NCI-H345 (cell line): Measurements from ENCODE around the gene PI4KB.
"Not testable (repeated sequence)": the region's sequence is repeated elsewhere in the genome, so short reads cannot be mapped to it uniquely, and the experiment has no call there.

Experiments
- DNase-seq: peaks from one replicate; lab custom pipeline; 2025; lab: John Stamatoyannopoulos, UW

PI4KB gene

DNA sequence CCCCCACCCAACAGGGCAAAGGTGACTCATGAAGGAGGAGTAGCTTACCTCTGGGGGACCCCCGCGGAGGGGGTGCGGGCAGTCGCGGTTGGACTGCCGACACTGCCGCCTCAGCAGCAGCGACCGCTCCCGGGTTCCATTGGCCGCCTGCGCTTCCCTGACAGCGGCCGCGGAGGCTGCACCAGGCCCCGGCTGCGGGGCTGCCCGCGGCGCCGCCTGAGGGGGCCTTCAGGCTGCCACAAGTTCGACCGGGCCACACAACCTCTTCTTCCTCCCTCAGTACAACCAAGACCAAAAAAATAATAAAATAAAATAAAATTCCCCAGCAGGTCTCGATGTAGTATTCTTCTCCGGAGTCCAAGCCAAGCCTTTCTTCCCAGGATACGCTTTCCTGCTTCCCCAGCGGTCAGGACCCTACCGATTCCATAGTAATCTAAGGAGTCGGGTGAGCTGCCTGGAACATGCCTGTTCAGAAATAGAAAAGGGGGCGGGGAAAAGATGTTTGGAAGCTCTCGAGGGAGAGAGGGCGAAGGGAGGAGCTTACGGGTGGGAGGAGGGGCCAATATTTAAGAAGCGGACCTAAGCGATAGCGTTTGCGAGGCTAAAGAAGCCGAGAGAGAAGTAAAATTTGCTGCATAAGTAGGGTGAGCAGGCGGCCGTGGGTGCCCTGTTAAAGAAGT, at the start of gene PI4KB:
TSS of gene PI4KB (minus strand) at position 194 of the 680 bp plus-strand sequence. CDS start 10,935 bp downstream, outside the sequence.
- peak; percentile 100 for DNase-seq

DNA sequence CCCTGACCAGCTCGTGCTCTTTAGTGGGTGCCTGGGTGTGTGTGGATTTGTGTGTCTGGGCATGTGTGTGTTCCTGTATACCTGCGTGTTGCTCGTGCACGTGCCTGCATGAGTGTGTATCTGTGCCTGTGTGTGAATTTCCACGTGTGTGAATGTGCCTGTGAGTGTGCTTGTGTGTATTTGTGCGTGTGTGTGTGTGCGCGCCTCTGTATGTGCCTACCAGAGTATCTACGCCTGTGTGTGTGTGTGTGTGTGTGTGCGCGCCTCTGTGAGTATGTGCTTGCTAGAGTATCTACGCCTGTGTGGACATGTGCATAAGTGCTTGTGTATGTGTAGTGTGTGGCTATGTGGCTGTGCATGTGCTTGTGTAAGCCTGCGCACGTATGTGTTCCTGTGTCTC, 46.0 kb upstream of the PI4KB start:
- DNase-seq, result peak; percentile 27

DNA sequence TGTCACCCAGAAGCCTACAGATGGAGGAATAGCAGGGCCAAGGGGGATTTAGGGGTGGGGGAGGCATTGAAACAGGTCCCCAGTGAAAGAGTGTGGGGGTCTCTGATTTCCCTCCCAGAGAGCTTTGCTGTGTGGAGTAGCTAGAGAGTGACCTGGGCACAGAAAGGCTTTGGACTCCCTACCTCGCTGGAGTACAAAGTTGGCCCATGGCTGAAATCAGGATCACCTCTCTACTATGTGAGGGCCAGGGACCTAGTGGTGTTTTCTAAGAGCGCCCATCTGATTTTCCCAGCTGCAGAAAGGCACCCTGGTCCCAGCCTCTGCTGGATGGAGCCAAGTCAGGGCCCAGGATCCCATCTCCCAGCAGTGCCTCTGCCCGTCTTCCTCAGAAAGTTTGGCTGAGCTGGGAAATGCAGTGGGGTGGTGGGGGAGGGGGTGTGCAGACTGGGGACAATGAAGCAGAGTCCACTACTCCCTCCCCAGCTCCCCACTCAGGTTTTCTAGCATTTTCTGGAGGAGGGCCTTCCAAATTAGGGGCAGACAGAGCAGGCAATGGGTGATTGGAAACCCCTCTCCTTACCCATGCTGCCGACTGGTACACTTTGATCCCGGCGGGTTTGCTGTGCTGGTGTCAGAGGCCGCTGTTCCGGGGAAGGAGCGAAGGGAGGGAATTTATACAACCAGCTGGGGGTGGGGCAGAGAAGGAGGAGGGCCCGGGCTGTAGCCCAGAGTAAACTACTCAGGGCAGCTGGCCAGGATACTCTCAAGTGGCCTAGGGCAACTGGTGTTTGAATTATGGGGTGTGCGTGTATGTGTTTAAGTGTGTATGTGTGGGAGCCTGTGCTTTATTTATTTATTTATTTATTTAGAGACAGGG, 45.1 kb upstream of the PI4KB start, which contains the start of gene SELENBP1:
TSS of gene SELENBP1 (minus strand) at position 648 of the 877 bp plus-strand sequence. CDS start at position 584, 64 bp downstream.
- DNase-seq, result peak; percentile 98

DNA sequence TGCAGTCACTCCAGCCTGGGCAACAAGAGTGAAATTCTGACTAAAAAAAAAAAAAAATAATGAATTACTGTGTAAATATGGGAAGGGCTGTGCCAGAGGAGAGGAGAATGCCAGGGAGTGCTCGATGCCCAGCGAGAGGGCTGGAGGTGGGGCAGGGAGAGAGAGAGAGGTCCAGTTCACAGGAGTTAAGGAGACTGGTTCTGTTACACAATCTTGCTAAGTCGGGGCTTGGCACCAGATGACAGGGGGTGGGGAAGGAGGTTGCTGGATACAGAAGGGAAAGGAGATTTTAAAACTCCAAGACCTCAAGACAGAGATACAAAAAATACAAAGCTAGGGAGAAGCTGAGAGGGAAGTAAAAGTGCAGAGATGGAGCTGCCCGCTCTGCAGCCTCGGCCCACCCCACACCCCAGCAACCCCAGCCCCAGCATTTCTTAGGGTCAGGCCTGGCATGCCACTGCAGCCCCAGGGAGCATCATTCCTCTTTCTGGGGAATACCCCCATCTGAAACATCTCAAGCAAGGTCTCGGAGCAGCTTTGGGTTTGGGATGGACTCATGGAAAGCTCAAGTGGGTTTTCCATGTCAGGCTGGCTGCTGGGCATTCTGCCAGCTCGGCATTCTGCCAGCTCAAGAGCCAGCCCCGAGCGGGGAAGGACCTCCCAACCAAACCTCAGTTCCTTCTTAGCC, 44.3 kb upstream of the PI4KB start:
- peak; percentile 99 for DNase-seq

DNA sequence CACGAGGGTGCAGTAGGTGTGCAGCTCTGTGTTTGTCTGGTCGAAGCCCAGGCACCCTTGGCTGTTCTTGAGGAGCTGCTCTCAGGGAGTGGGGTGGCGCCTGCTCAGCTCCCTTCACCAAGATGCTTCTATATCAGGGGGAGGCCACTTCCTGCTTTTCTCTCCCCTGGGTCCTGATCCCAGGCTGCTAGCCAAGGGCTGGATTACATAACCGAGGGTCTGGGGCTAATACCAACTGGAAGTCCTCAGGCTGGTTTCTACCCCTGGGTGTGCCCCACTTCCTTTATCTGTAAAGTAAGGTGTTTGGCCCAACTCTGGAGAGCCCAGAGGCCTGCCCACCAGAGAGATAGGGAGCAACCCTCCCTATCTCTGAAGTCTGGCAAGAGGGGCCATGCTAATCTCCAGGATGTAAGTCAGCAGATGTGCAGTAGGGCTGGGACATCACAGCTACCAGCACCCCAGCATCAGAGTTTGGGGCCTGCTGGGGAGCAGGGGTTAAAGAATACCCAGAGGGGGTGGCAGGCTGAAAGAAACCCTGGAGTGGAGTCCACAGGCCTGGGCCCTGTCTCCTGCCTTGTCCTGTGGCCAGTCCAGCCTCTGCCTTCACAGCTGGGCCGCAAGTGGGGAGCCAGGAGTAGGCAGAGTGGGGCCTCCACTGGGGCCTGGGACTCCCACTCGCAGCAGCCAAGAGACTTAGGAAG, 43.1 kb upstream of the PI4KB start:
- no peak for DNase-seq

DNA sequence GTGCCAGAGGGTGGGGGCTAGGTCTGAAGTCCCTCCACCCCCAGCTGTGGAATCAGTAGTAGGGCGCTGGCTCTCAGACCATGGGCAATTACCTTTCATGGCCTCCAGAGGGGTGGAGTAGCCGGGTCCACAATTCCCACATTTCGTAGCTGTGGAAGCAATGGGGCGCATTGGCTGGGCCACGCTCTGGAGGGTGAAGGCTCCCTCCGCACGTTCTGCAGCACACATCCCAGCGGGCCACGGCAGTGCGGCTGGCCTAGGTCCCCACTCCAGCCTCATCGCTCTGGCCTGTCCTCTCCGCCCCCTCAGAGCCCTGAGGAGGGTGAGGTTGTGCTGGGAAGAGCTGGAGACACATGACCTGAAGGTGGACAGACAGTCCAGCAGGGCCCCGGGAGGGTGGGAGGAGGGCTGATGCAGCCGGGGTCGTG, 42.4 kb upstream of the PI4KB start:
- no peak for DNase-seq

DNA sequence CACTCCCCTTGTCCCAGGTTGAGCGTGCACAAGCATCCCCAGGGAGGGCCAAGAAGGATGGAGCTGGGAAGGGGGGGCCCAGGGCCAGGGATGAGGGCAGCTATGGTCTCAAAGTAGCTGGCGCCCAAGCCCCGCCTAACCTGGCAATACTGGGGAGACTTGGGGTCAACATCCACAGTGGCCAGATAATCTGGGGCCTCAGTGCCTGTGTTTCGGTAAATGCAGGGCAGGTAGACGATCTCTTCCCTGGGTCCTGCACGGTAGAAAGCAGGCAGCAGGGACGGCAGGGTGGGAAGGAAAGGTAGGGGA, 42.0 kb upstream of the PI4KB start:
- no peak for DNase-seq

DNA sequence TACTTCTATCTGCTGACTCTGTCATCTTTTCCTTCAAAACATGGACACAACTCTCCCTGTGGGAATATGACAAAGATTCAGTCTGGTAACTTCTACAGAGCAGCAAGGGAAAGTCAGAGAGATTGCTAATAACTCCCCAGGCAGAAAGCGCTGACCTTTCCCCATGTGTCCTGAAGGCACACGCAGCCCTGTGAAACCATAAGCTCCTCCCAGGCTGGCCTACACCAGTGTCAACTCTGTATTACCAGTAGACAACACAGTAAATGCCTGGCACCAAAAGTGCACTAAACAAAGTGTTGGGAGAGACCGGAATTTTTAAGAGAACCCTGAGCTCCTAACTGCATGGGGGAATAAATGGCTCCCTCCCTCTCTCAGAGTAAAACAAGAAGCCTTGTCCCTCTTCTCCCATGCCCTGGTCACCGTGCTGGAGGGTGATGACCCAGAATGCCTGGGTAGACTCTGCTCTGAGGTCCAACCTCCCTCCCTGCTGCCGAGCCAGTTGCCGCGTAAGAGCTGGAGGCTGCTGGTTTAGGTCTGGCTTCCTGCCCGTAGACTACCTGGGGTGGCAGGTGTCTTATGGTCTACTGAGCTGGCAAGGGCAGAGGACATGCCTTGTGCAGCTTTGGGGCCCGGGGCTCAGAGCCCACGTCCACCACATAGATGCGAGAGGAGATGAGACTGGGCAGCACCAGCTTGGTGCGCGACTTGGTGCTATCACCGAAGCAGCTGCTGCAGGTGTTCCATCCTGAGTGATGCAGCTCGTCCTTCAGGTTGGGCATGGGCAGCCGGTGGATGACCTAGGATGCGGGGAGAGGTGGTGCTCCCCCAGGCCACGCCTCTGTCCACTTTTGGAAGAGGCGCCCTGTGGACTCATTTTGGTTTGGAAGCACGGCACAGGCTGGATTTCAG, 41.4 kb upstream of the PI4KB start:
- peak; percentile 86 for DNase-seq

DNA sequence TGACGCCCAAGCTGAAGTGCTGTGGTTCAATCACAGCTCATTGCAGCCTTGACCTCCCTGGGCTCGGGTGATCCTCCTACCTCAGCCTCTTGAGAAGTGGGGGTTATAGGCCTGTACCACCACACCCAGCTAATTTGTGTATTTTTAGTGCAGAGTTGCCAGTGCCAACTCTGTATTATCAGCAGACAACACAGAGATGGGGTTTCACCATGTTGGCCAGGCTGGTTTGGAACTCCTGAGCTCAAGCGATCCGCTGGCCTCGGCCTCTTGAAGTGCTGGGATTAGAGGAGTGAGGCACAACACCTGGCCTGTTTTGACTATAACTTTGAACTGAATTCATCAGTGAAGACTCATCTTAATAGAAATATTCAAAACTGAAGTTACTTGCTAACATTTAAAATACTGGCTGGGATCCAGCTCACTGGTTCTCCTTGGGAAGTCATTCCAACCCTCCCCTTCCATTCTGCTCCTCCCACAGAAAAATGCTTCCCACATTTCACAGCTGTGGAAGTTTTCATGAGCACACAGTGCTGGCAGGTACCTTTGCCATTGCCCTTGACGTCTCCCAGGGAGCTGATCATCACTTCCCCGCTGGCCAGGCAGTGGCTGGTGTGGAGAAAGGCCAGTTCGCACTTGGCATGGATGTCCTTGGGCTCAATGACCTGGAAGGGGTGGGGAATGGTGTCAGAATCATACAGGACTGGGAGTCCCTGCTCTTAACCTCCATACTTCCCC, 40.6 kb upstream of the PI4KB start:
- DNase-seq, result no peak

DNA sequence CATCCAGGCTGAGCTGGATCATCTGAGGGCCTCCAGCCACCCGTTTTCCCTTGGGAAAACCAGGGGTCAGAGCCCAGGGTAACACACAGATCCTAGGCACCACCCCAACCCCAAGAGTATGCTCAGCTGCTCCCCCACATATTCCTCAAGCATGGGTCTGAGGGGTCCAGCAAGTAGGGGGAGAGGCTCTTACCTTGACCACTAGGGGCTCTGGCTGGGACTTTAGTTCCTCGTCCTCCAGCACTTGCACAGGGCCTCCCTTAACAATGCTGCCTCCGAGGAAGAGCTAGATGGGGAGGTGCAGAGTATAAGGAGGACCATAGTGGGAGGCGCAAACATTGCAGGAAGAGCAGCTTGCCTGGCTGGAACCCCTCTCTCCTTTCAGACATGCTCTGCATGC, 37.8 kb upstream of the PI4KB start:
- DNase-seq, result no peak

DNA sequence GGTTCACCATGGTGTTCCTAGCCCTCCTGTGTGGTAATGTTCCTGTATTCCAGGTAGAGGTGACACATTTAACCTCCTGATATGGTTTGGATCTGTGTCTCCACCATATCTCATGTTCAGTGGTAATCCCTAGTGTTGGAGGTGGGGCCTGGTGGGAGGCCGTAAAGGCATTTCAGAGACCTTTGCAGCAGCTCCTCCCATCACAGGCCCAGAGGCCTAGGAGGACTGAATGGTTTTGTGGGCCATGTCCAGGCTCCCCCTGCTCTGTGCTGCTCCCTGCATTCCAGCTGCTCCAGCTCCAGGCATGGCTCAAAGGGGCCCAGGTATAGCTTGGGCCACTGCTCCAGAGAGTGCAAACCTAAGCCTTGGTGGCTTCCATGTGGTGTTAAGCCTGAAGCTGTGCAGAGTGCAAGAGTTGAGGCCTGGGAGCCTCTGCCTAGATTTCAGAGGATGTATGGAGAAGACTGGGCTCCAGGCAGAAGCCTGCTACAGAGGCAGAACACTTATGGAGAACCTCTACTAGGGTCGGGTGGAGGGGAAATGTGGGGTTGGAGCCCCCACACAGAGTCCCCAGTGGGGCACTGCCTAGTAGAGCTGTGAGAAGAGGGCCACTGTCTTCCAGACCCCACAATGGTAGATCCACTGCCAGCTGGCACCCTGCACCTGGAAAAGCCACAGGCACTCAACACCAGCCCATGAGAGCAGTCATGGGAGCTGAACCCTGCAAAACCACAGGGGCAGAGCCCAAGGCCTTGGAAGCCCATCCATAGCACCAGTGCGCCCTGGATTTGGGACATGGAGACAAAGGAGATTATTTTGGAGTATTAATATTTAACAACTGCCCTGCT, 35.3 kb upstream of the PI4KB start:
- no peak for DNase-seq

DNA sequence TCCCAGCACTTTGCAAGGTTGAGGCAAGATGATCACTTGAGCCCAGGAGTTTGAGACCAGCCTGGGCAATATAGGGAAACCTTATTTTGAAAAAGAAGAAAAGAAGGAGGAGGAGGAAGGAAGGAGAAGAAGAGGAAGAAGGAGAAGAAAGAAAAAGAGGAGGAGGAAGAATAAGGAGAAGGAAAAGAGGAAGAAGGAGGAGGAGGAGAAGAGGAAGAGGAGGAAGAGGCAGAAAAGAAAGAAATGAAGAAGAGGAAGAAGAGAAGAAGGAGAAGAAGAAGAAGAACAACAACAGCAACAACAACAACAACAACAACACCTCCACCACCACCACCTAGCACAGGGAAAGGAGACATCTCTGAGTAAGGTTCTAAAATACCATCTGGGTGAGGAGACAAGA, 34.7 kb upstream of the PI4KB start:
- DNase-seq, result no peak

DNA sequence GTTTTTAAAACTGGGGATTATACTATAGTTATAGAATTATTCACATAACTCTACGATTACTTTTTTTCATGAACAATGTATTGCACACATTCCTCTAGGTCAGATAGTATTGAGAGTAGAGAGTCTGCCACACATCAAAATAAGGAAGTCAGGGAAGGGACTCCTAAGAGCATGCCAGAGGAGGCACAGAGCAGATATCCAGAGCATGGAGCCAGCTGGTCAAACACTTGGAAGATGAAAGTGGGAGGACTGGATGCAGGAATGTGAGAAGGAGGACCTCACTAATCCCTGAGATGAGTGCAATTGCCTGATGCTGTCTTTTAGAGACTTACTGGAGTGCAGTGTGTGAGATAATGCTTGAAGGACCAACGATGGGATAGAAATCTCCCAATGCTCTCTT, 29.5 kb upstream of the PI4KB start:
- DNase-seq, result no peak

DNA sequence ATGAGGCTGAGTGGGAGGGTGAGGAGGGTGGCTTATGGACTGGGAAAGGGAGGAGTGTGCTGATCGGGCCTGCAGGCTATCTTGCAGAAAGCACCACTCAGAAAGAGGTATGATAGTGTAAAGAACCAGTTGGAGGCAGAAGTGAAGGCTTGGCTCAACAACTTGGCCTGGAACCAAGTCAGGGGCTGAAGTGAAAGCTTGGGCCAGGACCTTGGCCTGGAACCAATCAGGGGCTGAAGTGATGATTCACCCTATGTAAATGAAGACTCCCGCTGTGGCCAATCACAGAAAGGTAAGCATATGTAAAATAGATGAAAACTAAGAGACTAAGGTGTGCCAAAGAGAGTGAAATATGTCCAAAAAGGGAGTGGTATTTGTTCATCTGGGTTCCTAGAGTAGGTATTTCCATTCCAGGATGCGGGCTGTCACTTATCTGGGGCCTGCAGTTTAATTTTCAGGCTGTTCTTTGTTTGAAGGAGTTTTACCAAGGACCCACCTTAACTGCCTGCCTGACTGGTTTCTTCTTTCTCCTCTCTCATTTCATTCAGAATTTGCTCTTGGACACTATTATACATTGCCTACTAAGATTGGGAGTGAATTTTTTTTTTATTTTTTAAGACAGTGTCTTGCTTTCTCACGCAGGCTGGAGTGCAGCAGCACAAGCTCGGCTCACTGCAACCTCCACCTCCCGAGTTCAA, 25.0 kb upstream of the PI4KB start:
- DNase-seq, result no peak

DNA sequence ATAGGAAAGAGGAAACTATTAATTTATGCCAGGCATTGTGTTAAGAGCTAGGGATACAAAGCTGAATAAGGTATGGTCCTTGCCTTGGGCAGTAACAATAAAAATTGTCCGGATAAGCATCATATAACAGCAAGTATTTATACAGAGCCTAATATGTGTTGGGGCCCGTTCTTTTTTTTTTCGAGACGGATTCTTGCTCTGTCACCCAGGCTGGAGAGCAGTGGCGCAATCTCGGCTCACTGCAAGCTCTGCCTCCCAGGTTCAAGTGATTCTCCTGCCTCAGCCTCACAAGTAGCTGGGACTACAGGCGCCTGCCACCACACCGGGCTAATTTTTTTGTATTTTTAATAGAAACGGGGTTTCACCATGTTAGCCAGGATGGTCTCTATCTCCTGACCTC, 23.1 kb upstream of the PI4KB start:
- DNase-seq, result not testable (repeated sequence)

DNA sequence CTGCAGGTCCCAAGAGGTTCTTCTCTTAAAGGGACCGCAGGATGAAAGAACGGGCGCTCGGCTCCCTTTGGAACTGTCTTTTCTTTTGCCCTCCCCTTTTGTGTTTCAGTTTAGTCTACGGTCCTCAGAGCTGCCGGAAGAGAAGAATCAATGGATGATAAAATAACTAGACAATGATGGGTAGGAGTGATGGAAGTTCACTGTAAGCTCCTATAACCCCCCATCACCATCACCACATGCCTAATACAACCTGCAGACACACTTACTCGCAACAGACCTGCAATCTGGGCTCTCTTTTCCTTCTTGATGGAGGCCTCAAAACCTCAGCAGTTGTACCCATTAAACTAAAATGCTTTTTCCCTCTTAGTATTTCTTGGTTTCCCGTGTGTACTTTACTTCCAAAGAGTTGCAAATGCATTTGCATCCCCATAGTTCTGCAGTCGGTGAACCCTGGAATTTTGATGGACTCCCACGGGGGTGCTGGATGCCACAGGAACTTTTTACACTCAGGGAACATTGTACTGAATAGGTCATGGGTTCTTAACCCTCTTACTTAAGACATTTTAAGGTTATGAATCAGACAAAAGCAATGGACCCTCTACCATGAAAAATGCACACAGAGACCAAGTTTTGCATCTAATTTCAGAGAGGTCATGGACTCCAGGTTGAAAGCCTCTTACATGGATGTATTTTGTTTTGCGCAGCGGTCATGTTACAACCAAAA, 20.5 kb upstream of the PI4KB start:
- DNase-seq, result no peak

DNA sequence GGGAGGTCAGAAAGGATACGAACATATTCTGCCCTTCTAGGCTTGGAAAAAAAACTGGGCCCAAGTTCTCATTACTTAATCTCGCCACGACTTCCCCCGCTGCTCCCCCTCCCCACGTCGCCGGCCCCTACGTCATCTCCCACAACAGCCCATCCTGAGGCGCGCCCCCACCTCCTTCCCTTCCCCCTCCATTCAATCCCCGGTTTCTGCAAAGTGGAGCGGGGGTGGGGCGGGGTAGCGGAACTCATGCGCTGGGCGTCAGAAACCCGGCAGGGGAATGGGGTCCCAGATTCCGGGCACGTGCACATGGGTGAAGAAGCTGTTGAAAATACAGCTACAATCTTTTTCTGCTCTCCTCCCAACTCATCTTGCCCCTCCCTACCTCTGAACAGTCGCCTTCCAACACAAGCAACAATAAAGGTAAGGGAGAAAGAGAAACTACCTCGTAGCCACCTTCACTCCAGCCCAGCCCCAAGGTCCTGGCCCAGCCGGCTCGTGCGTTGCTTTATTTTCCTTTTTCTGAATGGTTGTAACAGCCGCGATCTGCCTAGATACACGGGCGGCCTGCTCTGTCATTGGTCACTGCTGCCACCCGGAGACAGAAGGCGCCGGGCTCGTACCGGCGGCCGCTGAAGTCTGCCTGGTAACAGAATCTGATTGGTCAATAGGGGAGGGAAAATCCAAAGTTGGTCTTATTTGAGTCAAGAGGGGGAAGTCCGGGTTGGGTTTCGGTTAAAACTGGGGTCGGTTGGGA, 19.7 kb upstream of the PI4KB start, which contains the start of gene RFX5:
TSS of gene RFX5 (minus strand) at position 484 of the 754 bp plus-strand sequence. CDS start 932 bp downstream, outside the sequence.
- DNase-seq, result peak; percentile 99
